Measurements from ENCODE around the gene PRR20D. TPM values are rescaled to one million over a fixed set of nuclear protein-coding genes. Genes with fewer than 3 reads are reported as not detected.
"Not testable (repeated sequence)": the region's sequence is repeated elsewhere in the genome, so short reads cannot be mapped to it uniquely, and the experiment has no call there.

PRR20D gene
- total and polyA plus RNA-seq, 9 of the 15 experiments (the other 6 are each of a cell fraction or from before 2014, with no cell fraction given): not detected

DNA sequence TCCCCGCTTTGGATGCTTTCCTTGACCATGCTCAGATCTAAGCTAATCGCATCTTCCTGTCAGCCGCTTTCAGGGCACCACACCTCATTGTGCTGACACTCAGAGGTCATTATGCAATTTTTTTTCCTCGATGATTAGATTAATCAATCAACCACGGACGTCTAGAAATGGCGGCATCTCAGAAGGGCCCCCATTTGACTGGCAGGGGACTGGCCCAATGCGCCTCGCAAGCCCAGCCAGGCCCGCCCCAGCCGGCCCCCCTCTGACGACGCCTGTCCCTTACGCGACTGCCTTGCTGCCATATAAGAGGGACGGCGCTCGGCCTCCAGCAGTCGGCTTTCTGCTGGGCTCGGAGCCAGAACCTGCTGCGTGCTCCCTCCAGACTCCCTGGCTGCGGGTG is 6.7 kb upstream of the PRR20D start, which contains the start of gene PRR20C:
PRR20C (plus strand) TSS at position 301 of the 400 bp plus-strand sequence. CDS start 387 bp downstream, outside the sequence.
- CTCF ChIA-PET (ENCODE audit: low intra/inter-chr PET ratio); in situ Hi-C loops (cut with MboI); H3K27me3 ChIP-seq (ENCODE audit: control insufficient read depth in 2 of 2, insufficient read depth in 2 of 2, low read length in 2 of 2); H3K36me3 ChIP-seq (ENCODE audit: control insufficient read depth, insufficient read depth, low read length); H3K79me2 ChIP-seq (ENCODE audit: control insufficient read depth, insufficient read depth, low read length); H3K4me2 ChIP-seq (ENCODE audit: insufficient read depth, low read length); H3K9me3 ChIP-seq (replicated peaks; ENCODE audit: control insufficient read depth, insufficient read depth, low read depth, low read length); H3K4me1 ChIP-seq (replicated peaks in 1 of 2; ENCODE audit: control insufficient read depth in 2 of 2, insufficient read depth in 2 of 2, low read length in 2 of 2); H3K9me1 ChIP-seq (ENCODE audit: control insufficient read depth, insufficient read depth, low read length); H3K27ac ChIP-seq (ENCODE audit: extremely low read depth, low read depth, low read length); BruUV-seq (replicated peaks); H4K20me1 ChIP-seq (replicated peaks; ENCODE audit: control insufficient read depth, insufficient read depth, low read length); POLR2A ChIA-PET; DNase-seq (ENCODE audit: extremely low read depth in 1 of 4, low spot score in 3 of 4); H2AFZ ChIP-seq (ENCODE audit: low read depth, low read length); ATAC-seq; FAIRE-seq; H3K9ac ChIP-seq (ENCODE audit: insufficient read depth in 1 of 2, low read depth in 2 of 2, low read length in 2 of 2); intact Hi-C loops (cut with micrococcal nuclease); H3K4me3 ChIP-seq: not testable (repeated sequence)
- WGBS (ENCODE audit: insufficient coverage, low coverage, missing lambda C conversion rate): no CpG with 5 or more reads among the region's 22 CpGs

DNA sequence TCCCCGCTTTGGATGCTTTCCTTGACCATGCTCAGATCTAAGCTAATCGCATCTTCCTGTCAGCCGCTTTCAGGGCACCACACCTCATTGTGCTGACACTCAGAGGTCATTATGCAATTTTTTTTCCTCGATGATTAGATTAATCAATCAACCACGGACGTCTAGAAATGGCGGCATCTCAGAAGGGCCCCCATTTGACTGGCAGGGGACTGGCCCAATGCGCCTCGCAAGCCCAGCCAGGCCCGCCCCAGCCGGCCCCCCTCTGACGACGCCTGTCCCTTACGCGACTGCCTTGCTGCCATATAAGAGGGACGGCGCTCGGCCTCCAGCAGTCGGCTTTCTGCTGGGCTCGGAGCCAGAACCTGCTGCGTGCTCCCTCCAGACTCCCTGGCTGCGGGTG is 6.5 kb downstream of the PRR20D start, which contains the start of gene PRR20E:
PRR20E (plus strand) TSS at position 301 of the 400 bp plus-strand sequence. CDS start 387 bp downstream, outside the sequence.
- no CpG with 5 or more reads among the region's 22 CpGs for WGBS (ENCODE audit: insufficient coverage, low coverage, missing lambda C conversion rate)
- ATAC-seq; H3K9me1 ChIP-seq (ENCODE audit: control insufficient read depth, insufficient read depth, low read length); H3K4me2 ChIP-seq (ENCODE audit: insufficient read depth, low read length); CTCF ChIA-PET (ENCODE audit: low intra/inter-chr PET ratio); BruUV-seq (replicated peaks); in situ Hi-C loops (cut with MboI); H2AFZ ChIP-seq (ENCODE audit: low read depth, low read length); H3K79me2 ChIP-seq (ENCODE audit: control insufficient read depth, insufficient read depth, low read length); POLR2A ChIA-PET; DNase-seq (ENCODE audit: extremely low read depth in 1 of 4, low spot score in 3 of 4); H3K36me3 ChIP-seq (ENCODE audit: control insufficient read depth, insufficient read depth, low read length); H3K27ac ChIP-seq (ENCODE audit: extremely low read depth, low read depth, low read length); H3K27me3 ChIP-seq (ENCODE audit: control insufficient read depth in 2 of 2, insufficient read depth in 2 of 2, low read length in 2 of 2); intact Hi-C loops (cut with micrococcal nuclease); FAIRE-seq; H3K9me3 ChIP-seq (replicated peaks; ENCODE audit: control insufficient read depth, insufficient read depth, low read depth, low read length); H3K4me3 ChIP-seq; H3K9ac ChIP-seq (ENCODE audit: insufficient read depth in 1 of 2, low read depth in 2 of 2, low read length in 2 of 2); H4K20me1 ChIP-seq (replicated peaks; ENCODE audit: control insufficient read depth, insufficient read depth, low read length); H3K4me1 ChIP-seq (replicated peaks in 1 of 2; ENCODE audit: control insufficient read depth in 2 of 2, insufficient read depth in 2 of 2, low read length in 2 of 2): not testable (repeated sequence)

Data from K562 (cell line).